Measurements from ENCODE around the gene SSTR4. TPM values are rescaled to one million over a fixed set of nuclear protein-coding genes. Genes with fewer than 3 reads are reported as not detected.

Gene SSTR4
- polyA plus RNA-seq, 4 donors, result 0.16 TPM; not detected in 3

DNA sequence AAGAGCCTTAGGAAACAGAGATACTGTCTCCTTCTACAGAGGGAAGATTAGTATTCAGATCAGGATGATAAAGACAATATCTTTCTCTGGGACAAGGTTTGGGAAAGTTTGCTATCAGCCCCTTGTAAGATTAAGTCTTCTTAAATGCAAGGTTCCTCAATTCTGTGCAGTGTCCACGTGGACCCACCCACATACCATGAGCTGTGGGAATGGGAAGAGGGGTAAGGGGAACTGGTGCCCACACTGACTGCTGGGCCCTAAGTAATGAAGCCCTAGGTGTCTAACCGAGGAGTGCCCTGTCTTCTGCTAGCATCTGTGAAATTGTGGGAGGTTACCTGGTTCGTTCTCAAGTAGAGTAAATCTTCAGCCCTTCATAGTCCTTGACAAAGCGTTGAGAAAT, 5.8 kb upstream of the SSTR4 start:
- no peak for DNase-seq
- no peak for FAIRE-seq
- peaks cover 0 to 3% (median under 1%) of the 10 kb centered on the region in 3 donors for H3K27me3 ChIP-seq (ENCODE audit: control insufficient read depth in 3 of 3, insufficient read depth in 3 of 3, low read length in 3 of 3)
- H3K9me3 ChIP-seq (ENCODE audit: control insufficient read depth in 2 of 2, insufficient read depth in 1 of 2, low read depth in 1 of 2, low read length in 1 of 2), result no peaks in the 10 kb centered on the region
- H3K4me1 ChIP-seq (ENCODE audit: control insufficient read depth in 3 of 3, insufficient read depth in 2 of 3, low read depth in 1 of 3, low read length in 2 of 3), result no peaks in the 10 kb centered on the region
- no peak overlapping the region for H3K27ac ChIP-seq (ENCODE audit: low read depth in 1 of 3, low read length in 2 of 3)
- WGBS, 3 donors, result 64 to 78% (median 65%) methylated on average over 4 of the region's 4 CpGs
- H3K36me3 ChIP-seq (ENCODE audit: control insufficient read depth in 3 of 3, insufficient read depth in 2 of 3, low read depth in 1 of 3, low read length in 3 of 3), result no peaks in the 10 kb centered on the region
- H3K4me3 ChIP-seq (ENCODE audit: low read depth in 1 of 3, low read length in 3 of 3), result no peak overlapping the region

- H3K36me3 ChIP-seq (ENCODE audit: control insufficient read depth in 3 of 3, insufficient read depth in 2 of 3, low read depth in 1 of 3, low read length in 3 of 3), result no peaks in the 10 kb centered on the region
These were observed 3.8 kb upstream of the SSTR4 start for GRCh38 chr20:23031346-23031745.

DNA sequence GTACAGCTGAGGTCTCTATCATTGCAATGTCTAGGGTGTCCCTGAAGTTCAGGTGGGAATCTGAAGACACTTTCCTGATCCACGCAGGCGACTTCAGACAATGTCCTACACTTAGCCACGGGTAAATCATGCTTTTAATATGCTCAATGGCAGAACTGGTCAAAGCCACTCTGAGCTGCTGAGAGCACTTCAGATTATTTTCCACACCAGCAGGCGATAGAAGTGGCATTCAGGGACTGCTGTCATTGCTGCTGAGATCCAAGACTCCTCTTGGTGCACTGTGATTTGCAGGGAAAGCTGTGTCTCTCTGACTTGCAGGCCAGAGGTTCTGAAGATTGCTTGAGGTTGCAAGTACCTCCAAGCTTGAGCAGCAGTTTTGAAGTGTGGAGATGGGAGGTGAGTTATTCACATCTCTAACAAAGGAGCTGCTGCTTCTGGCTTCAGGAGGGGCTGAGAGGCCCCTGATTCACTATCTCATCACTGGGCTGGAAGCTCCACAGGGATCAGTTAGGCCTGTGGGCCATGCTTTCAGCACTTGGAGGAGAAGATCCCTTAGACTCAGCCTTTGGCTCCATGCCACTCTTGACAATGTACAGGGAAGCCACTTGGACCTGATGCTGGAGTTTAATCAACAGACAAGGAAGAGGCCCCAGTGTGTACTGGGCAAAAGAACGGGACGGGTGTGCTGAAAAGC, 2.9 kb upstream of the SSTR4 start:
- H3K27ac ChIP-seq (ENCODE audit: low read depth in 1 of 3, low read length in 2 of 3), result no peak overlapping the region
- 76 to 89% (median 81%) methylated on average over 6 of the region's 6 CpGs for WGBS, 3 donors
- no peaks in the 10 kb centered on the region for H3K9me3 ChIP-seq (ENCODE audit: control insufficient read depth in 2 of 2, insufficient read depth in 1 of 2, low read depth in 1 of 2, low read length in 1 of 2)
- no peaks in the 10 kb centered on the region for H3K4me1 ChIP-seq (ENCODE audit: control insufficient read depth in 3 of 3, insufficient read depth in 2 of 3, low read depth in 1 of 3, low read length in 2 of 3)
- no peak overlapping the region for H3K4me3 ChIP-seq (ENCODE audit: low read depth in 1 of 3, low read length in 3 of 3)
- no peak for DNase-seq
- FAIRE-seq, result no peak
- peaks cover 0 to 14% (median 4%) of the 10 kb centered on the region in 3 donors for H3K27me3 ChIP-seq (ENCODE audit: control insufficient read depth in 3 of 3, insufficient read depth in 3 of 3, low read length in 3 of 3)
- no peaks in the 10 kb centered on the region for H3K36me3 ChIP-seq (ENCODE audit: control insufficient read depth in 3 of 3, insufficient read depth in 2 of 3, low read depth in 1 of 3, low read length in 3 of 3)

More at GRCh38 chr20:23031346-23031745, 3.8 kb upstream of the SSTR4 start:
- Histone ChIP-seq H3K27me3 (ENCODE audit: control insufficient read depth in 3 of 3, insufficient read depth in 3 of 3, low read length in 3 of 3) (peaks cover 0 to 11% (median 4%) of the 10 kb centered on the region in 3 donors), H3K4me3 (ENCODE audit: low read depth in 1 of 3, low read length in 3 of 3) (no peak overlapping the region), H3K27ac (ENCODE audit: low read depth in 1 of 3, low read length in 2 of 3) (no peak overlapping the region), H3K4me1 (ENCODE audit: control insufficient read depth in 3 of 3, insufficient read depth in 2 of 3, low read depth in 1 of 3, low read length in 2 of 3) (no peaks in the 10 kb centered on the region), H3K9me3 (ENCODE audit: control insufficient read depth in 2 of 2, insufficient read depth in 1 of 2, low read depth in 1 of 2, low read length in 1 of 2) (no peaks in the 10 kb centered on the region)
- WGBS, 3 donors, result 87 to 92% (median 89%) methylated on average over 6 of the region's 6 CpGs
- DNase-seq (no peak), FAIRE-seq (no peak)

DNA sequence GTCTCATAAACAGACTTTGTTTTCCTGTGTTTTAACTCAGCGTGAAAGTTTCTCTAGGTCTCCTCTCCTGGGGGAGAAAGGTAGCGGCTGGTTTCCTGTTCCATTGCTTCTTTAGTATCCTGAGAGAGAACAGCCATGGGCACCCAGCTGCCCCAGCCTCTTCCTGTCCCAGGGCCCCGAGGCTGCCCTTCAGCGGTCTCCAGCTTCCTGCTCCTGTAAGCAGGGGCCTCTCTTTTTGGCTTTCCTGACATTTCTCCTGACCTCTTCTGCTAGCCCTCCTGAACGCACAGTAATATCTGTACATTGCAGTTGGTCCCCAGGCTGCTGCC, 2.4 kb upstream of the SSTR4 start:
- Histone ChIP-seq H3K9me3 (ENCODE audit: control insufficient read depth in 2 of 2, insufficient read depth in 1 of 2, low read depth in 1 of 2, low read length in 1 of 2) (no peaks in the 10 kb centered on the region), H3K27ac (ENCODE audit: low read depth in 1 of 3, low read length in 2 of 3) (no peak overlapping the region), H3K4me3 (ENCODE audit: low read depth in 1 of 3, low read length in 3 of 3) (no peak overlapping the region), H3K27me3 (ENCODE audit: control insufficient read depth in 3 of 3, insufficient read depth in 3 of 3, low read length in 3 of 3) (peaks cover 0 to 16% (median 4%) of the 10 kb centered on the region in 3 donors), H3K4me1 (ENCODE audit: control insufficient read depth in 3 of 3, insufficient read depth in 2 of 3, low read depth in 1 of 3, low read length in 2 of 3) (no peaks in the 10 kb centered on the region), H3K36me3 (ENCODE audit: control insufficient read depth in 3 of 3, insufficient read depth in 2 of 3, low read depth in 1 of 3, low read length in 3 of 3) (no peaks in the 10 kb centered on the region)
- 68 to 91% (median 73%) methylated on average over 5 of the region's 5 CpGs for whole genome bisulfite sequencing, 3 donors
- FAIRE-seq (no peak), DNase-seq (no peak)

DNA sequence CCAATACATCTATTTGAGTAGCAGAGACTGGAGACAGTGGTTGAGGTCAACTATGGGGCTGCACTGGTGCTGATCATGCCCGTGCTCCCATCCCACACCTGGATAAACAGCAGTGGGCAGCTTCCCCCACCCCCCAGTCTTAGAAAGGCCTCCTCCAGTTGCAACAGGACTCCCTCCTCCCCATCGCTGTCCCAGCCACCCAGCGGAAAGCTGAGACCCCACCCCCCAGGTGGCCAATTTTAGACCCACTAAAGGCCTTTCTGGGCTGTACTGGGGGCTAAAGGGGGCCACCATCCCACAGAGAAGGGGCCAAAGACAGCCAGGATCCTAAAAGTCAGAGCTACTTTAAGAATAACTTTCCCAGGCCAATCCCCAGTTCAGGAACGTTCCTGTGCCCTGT, 1.2 kb upstream of the SSTR4 start:
- DNase-seq (no peak), FAIRE-seq (no peak)
- Histone ChIP-seq H3K4me3 (ENCODE audit: low read depth in 1 of 3, low read length in 3 of 3) (no peak overlapping the region), H3K4me1 (ENCODE audit: control insufficient read depth in 3 of 3, insufficient read depth in 2 of 3, low read depth in 1 of 3, low read length in 2 of 3) (no peaks in the 10 kb centered on the region), H3K27ac (ENCODE audit: low read depth in 1 of 3, low read length in 2 of 3) (no peak overlapping the region), H3K27me3 (ENCODE audit: control insufficient read depth in 3 of 3, insufficient read depth in 3 of 3, low read length in 3 of 3) (peaks cover 4 to 21% (median 5%) of the 10 kb centered on the region in 3 donors), H3K36me3 (ENCODE audit: control insufficient read depth in 3 of 3, insufficient read depth in 2 of 3, low read depth in 1 of 3, low read length in 3 of 3) (no peaks in the 10 kb centered on the region), H3K9me3 (ENCODE audit: control insufficient read depth in 2 of 2, insufficient read depth in 1 of 2, low read depth in 1 of 2, low read length in 1 of 2) (no peaks in the 10 kb centered on the region)
- WGBS, 3 donors, result 71 to 83% (median 75%) methylated on average over 4 of the region's 4 CpGs

- Histone ChIP-seq H3K4me3 (ENCODE audit: low read depth in 1 of 3, low read length in 3 of 3) (no peak overlapping the region), H3K27me3 (ENCODE audit: control insufficient read depth in 3 of 3, insufficient read depth in 3 of 3, low read length in 3 of 3) (peaks cover 4 to 24% (median 9%) of the 10 kb centered on the region in 3 donors), H3K9me3 (ENCODE audit: control insufficient read depth in 2 of 2, insufficient read depth in 1 of 2, low read depth in 1 of 2, low read length in 1 of 2) (no peaks in the 10 kb centered on the region), H3K36me3 (ENCODE audit: control insufficient read depth in 3 of 3, insufficient read depth in 2 of 3, low read depth in 1 of 3, low read length in 3 of 3) (no peaks in the 10 kb centered on the region), H3K27ac (ENCODE audit: low read depth in 1 of 3, low read length in 2 of 3) (no peak overlapping the region), H3K4me1 (ENCODE audit: control insufficient read depth in 3 of 3, insufficient read depth in 2 of 3, low read depth in 1 of 3, low read length in 2 of 3) (no peaks in the 10 kb centered on the region)
- FAIRE-seq (no peak), DNase-seq (no peak)
- WGBS, 3 donors, result 93 to 96% (median 95%) methylated on average over 41 of the region's 41 CpGs
These were observed 619 bp downstream of the SSTR4 start for GRCh38 chr20:23035731-23036130.

DNA sequence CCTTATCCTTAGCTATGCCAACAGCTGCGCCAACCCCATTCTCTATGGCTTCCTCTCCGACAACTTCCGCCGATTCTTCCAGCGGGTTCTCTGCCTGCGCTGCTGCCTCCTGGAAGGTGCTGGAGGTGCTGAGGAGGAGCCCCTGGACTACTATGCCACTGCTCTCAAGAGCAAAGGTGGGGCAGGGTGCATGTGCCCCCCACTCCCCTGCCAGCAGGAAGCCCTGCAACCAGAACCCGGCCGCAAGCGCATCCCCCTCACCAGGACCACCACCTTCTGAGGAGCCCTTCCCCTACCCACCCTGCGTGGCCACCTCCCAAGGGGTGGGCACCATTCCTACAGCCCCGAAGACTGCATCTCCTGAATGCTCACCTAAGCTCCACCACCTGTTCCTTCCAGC, 1.3 kb downstream of the SSTR4 start:
- DNase-seq (no peak), FAIRE-seq (no peak)
- WGBS, 3 donors, result 94% methylated on average over 11 of the region's 11 CpGs
- Histone ChIP-seq H3K27me3 (ENCODE audit: control insufficient read depth in 3 of 3, insufficient read depth in 3 of 3, low read length in 3 of 3) (peaks cover 4 to 27% (median 9%) of the 10 kb centered on the region in 3 donors), H3K27ac (ENCODE audit: low read depth in 1 of 3, low read length in 2 of 3) (no peak overlapping the region), H3K4me1 (ENCODE audit: control insufficient read depth in 3 of 3, insufficient read depth in 2 of 3, low read depth in 1 of 3, low read length in 2 of 3) (no peaks in the 10 kb centered on the region), H3K36me3 (ENCODE audit: control insufficient read depth in 3 of 3, insufficient read depth in 2 of 3, low read depth in 1 of 3, low read length in 3 of 3) (no peaks in the 10 kb centered on the region), H3K9me3 (ENCODE audit: control insufficient read depth in 2 of 2, insufficient read depth in 1 of 2, low read depth in 1 of 2, low read length in 1 of 2) (no peaks in the 10 kb centered on the region), H3K4me3 (ENCODE audit: low read depth in 1 of 3, low read length in 3 of 3) (no peak overlapping the region)

DNA sequence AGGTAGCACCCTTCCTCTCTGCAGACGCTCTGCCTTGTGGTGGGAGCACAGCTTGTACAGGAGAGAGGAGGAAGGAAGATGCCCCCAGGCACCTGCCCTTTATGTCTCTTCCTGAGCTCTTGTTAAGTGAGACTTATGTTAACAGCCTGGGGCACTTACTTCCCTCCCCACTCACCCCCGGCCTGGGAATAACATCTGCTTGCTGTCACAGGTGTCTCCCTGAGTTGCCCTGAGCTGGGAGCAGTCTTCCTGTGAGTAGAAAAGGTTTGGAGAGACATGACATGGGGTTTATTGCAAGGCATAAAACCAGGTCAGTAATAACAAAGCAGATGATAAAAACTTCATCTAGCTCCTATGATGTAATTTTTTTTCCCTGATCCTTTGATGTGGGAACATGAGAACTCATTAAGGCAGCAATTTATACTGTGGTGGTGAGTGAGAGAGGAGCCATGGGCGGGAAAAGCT, 1.9 kb downstream of the SSTR4 start:
- H3K27me3 ChIP-seq (ENCODE audit: control insufficient read depth in 3 of 3, insufficient read depth in 3 of 3, low read length in 3 of 3), result peaks cover 4 to 30% (median 9%) of the 10 kb centered on the region in 3 donors
- no peaks in the 10 kb centered on the region for H3K9me3 ChIP-seq (ENCODE audit: control insufficient read depth in 2 of 2, insufficient read depth in 1 of 2, low read depth in 1 of 2, low read length in 1 of 2)
- no peak overlapping the region for H3K4me3 ChIP-seq (ENCODE audit: low read depth in 1 of 3, low read length in 3 of 3)
- WGBS, 3 donors, result 10 to 24% (median 23%) methylated on average over 3 of the region's 3 CpGs
- DNase-seq (no peak), FAIRE-seq (no peak)
- no peak overlapping the region for H3K27ac ChIP-seq (ENCODE audit: low read depth in 1 of 3, low read length in 2 of 3)
- no peaks in the 10 kb centered on the region for H3K36me3 ChIP-seq (ENCODE audit: control insufficient read depth in 3 of 3, insufficient read depth in 2 of 3, low read depth in 1 of 3, low read length in 3 of 3)
- no peaks in the 10 kb centered on the region for H3K4me1 ChIP-seq (ENCODE audit: control insufficient read depth in 3 of 3, insufficient read depth in 2 of 3, low read depth in 1 of 3, low read length in 2 of 3)

Data from small intestine (tissue), 7 donors.